HEK293T (cell line): ENCODE measurements around the gene RHOG.

Source experiments
- ARNT ChIP-seq: fragments of 450-650 bp; IDR thresholded peaks from 2 replicates; pipeline ENCODE4 v1.6.1; 2017; ENCODE audit warnings: mild to moderate bottlenecking
- BHLHE40 ChIP-seq: fragments of 450-650 bp; IDR thresholded peaks from 2 replicates; pipeline ENCODE4 v1.6.1; 2016; ENCODE audit warnings: mild to moderate bottlenecking, moderate library complexity, borderline replicate concordance
- CTBP1 ChIP-seq: fragments of 450-650 bp; IDR thresholded peaks from 2 replicates; pipeline ENCODE4 v1.6.1; 2016; ENCODE audit warnings: borderline replicate concordance
- ELF4 ChIP-seq: fragments of 450-650 bp; IDR thresholded peaks from 2 replicates; pipeline ENCODE4 v1.6.1; 2017; ENCODE audit warnings: antibody characterized with exemption
- FOXA1 ChIP-seq: fragments of 450-650 bp; IDR thresholded peaks from 2 replicates; pipeline ENCODE4 v1.6.1; 2016; ENCODE audit warnings: mild to moderate bottlenecking
- FOXK2 ChIP-seq: fragments of 450-650 bp; IDR thresholded peaks from 2 replicates; pipeline ENCODE4 v1.6.1; 2016; ENCODE audit warnings: mild to moderate bottlenecking
- HDGF ChIP-seq: fragments of 450-650 bp; IDR thresholded peaks from 2 replicates; pipeline ENCODE4 v1.6.1; 2017; ENCODE audit warnings: antibody characterized with exemption, borderline replicate concordance
- LEF1 ChIP-seq: fragments of 450-650 bp; IDR thresholded peaks from 2 replicates; pipeline ENCODE4 v1.6.1; 2017; ENCODE audit warnings: mild to moderate bottlenecking, borderline replicate concordance
- NFRKB ChIP-seq: fragments of 450-650 bp; IDR thresholded peaks from 2 replicates; pipeline ENCODE4 v1.6.1; 2016; ENCODE audit warnings: mild to moderate bottlenecking, moderate library complexity
- SP1 ChIP-seq: fragments of 450-650 bp; IDR thresholded peaks from 2 replicates; pipeline ENCODE4 v1.6.1; 2017
- SUZ12 ChIP-seq: fragments of 450-650 bp; IDR thresholded peaks from 2 replicates; pipeline ENCODE4 v1.6.1; 2016; ENCODE audit warnings: mild to moderate bottlenecking
- TARDBP ChIP-seq: fragments of 450-650 bp; IDR thresholded peaks from 2 replicates; pipeline ENCODE4 v1.6.1; 2016
- ZNF384 ChIP-seq: fragments of 450-650 bp; IDR thresholded peaks from 2 replicates; pipeline ENCODE4 v1.6.1; 2016
- TF ChIP-seq, protein P1 (sequence below): fragments of 450-650 bp; IDR thresholded peaks from 2 replicates; pipeline ENCODE4 v1.6.1; 2016

DNA sequence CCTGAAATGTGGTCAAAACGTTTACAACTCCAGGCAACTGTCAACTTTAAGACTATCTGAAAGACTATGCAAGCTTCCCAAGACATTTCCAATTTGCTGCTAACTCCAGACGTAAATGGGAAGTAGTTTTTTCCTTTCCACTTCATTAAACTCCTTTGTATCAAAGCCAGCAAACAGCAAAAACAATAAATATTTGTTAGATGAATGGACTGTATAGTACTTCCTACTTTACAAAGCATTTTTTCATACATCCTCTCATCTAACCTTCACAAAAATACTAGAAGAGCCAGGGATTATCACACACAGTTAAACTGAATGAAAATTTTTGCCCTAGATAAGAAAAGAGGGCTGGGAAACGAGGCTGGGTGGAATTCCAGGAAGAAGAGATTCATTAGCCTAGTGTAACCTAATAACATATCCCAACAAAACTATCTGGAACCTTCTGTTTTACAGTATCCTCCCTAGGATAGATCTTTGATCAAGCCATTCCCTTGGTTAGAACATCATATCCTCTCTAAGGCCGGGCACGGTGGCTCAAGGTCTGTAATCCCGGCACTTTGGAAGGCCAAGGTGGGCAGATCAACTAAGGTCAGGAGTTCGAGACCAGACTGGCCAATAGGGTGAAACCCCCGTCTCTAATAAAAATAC is 53.9 kb downstream of the RHOG start:
- TF ChIP-seq ARNT (no peak), TARDBP (no peak), ELF4 (no peak), ZNF384 (no peak), LEF1 (no peak), SUZ12 (no peak), SP1 (no peak), FOXK2 (no peak), HDGF (no peak), CTBP1 (no peak), BHLHE40 (no peak), FOXA1 (no peak), NFRKB (no peak)
- TF ChIP-seq, protein P1, sequence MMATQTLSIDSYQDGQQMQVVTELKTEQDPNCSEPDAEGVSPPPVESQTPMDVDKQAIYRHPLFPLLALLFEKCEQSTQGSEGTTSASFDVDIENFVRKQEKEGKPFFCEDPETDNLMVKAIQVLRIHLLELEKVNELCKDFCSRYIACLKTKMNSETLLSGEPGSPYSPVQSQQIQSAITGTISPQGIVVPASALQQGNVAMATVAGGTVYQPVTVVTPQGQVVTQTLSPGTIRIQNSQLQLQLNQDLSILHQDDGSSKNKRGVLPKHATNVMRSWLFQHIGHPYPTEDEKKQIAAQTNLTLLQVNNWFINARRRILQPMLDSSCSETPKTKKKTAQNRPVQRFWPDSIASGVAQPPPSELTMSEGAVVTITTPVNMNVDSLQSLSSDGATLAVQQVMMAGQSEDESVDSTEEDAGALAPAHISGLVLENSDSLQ: no peak
